Measurements from ENCODE around the gene B4GALT5. TPM values are rescaled to one million over a fixed set of nuclear protein-coding genes. Genes with fewer than 3 reads are reported as not detected.

The B4GALT5 gene
- total RNA-seq, 1 experiment from 2014 or later = 77.0 TPM

GRCh38 chr20:49685809-49686208, 27.9 kb downstream of the B4GALT5 start:
- no peak overlapping the region for H3K4me2 ChIP-seq (ENCODE audit: insufficient read depth, insufficient read length, low read length)
- no peak overlapping the region for H2BK15ac ChIP-seq (ENCODE audit: low read depth, low read length)
- H3K23ac ChIP-seq (ENCODE audit: insufficient read length, low read depth, low read length) = no peak overlapping the region
- peaks cover 11% of the 10 kb centered on the region; the same call in 1 of the 2 replicates for H3K4me1 ChIP-seq (ENCODE audit: insufficient read depth, low read length)
- no peak overlapping the region for H2AFZ ChIP-seq (ENCODE audit: low read length)
- no peak overlapping the region for H3K4me3 Mint-ChIP-seq
- no peak overlapping the region for H2AK5ac ChIP-seq (ENCODE audit: insufficient read length, low read length)
- H3K9me3 ChIP-seq (ENCODE audit: control insufficient read depth, low read depth, low read length) = no peaks in the 10 kb centered on the region
- no peak overlapping the region for H4K91ac ChIP-seq (ENCODE audit: insufficient read length, low read depth, low read length)
- no peak overlapping the region for H4K5ac ChIP-seq (ENCODE audit: insufficient read length, low read depth, low read length)
- H3K27me3 Mint-ChIP-seq (ENCODE audit: low read depth) = no peaks in the 10 kb centered on the region
- H3K4ac ChIP-seq (ENCODE audit: low read depth, low read length) = no peak overlapping the region
- peaks cover 0 to 12% (median 8%) of the 10 kb centered on the region in 3 experiments; a peak in 2 of 7 replicates for H3K36me3 Mint-ChIP-seq (ENCODE audit: insufficient read depth in 1 of 3, low read depth in 3 of 3)
- H2BK5ac ChIP-seq (ENCODE audit: insufficient read length, low read length) = no peak overlapping the region
- no peak overlapping the region for H3K27ac ChIP-seq (ENCODE audit: insufficient read length, low read depth, low read length)
- H4K8ac ChIP-seq (replicated peaks; ENCODE audit: insufficient read length, low read depth, low read length) = no peak overlapping the region
- peaks cover 8% of the 10 kb centered on the region for H3K79me1 ChIP-seq (ENCODE audit: insufficient read depth, low read depth, low read length, poor library complexity, severe bottlenecking)
- no peaks in the 10 kb centered on the region for H3K27me3 ChIP-seq (ENCODE audit: insufficient read depth, low read length)
- H3K4me1 Mint-ChIP-seq = peaks cover 60 to 73% of the 10 kb centered on the region in 2 experiments
- no peak overlapping the region for H2BK120ac ChIP-seq (ENCODE audit: low read depth, low read length, poor library complexity, severe bottlenecking)
- H3K56ac ChIP-seq (ENCODE audit: insufficient read length, low read depth, low read length) = no peak overlapping the region
- no peak overlapping the region for H3K18ac ChIP-seq (ENCODE audit: insufficient read length, low read depth, low read length)
- no peaks in the 10 kb centered on the region for H4K20me1 ChIP-seq (ENCODE audit: control insufficient read depth, insufficient read depth, insufficient read length)
- no peak overlapping the region for H2BK20ac ChIP-seq (ENCODE audit: low read depth, low read length, poor library complexity, severe bottlenecking)
- H3K14ac ChIP-seq (ENCODE audit: insufficient read depth, low read length) = no peak overlapping the region
- no peak overlapping the region for H2BK12ac ChIP-seq (ENCODE audit: insufficient read length, low read depth, low read length)
- WGBS (ENCODE audit: extremely low coverage, insufficient read length, low lambda C conversion rate) = no CpG with 5 or more reads among the region's 2 CpGs
- no peaks in the 10 kb centered on the region for H3K23me2 ChIP-seq (ENCODE audit: insufficient read length, low read depth, low read length, poor library complexity, severe bottlenecking)
- peaks cover 53% of the 10 kb centered on the region; the same call in 1 of the 2 replicates for H3K79me2 ChIP-seq (ENCODE audit: insufficient read depth, low read length)
- H3K9ac ChIP-seq (ENCODE audit: extremely low read depth, insufficient read length, low read length) = no peak overlapping the region
- no peaks in the 10 kb centered on the region for H3K9me3 Mint-ChIP-seq
- H3K27ac Mint-ChIP-seq = peak overlapping the region; percentile 5 to 53 (median 20); a peak in 2 of 7 replicates
- DNase-seq = no peak
- TF ChIP-seq CTCF (conservative IDR thresholded peaks at IDR 0.05) = no peak
- H3T11ph ChIP-seq (ENCODE audit: low read length) = no peak overlapping the region
